H1 (cell line): ENCODE data around the gene PIP5K1B. TPM values are rescaled to one million over a fixed set of nuclear protein-coding genes. Genes with fewer than 3 reads are reported as not detected.

Source experiments
- CREB1 ChIP-seq: IDR thresholded peaks from 2 replicates; pipeline ENCODE4 v1.6.1; 2012; ENCODE audit warnings: inconsistent platforms
- EZH2 ChIP-seq: fragments of 200-600 bp; sonication (generic); IDR thresholded peaks from 2 replicates; pipeline ENCODE4 v1.7.1; 2012; ENCODE audit warnings: low read depth, mild to moderate bottlenecking, moderate library complexity, low read length, inconsistent platforms; ENCODE audit not compliant: severe bottlenecking
- KDM5A ChIP-seq: fragments of 200-600 bp; IDR thresholded peaks from 2 replicates; pipeline ENCODE4 v1.7.1; 2012; ENCODE audit warnings: mild to moderate bottlenecking, low read length, inconsistent platforms, mixed read lengths
- polyA plus RNA-seq, 7 experiments: library from polyadenylated mRNA; depleted of rRNA in 3 of 7; stranded (reverse) in 5 of 7; unstranded in 2 of 7; fragments of >200 nt in 5 of 7; fragments of 200-250 nt in 2 of 7; gene quantifications; 1 replicate in 5 of 7; 2 replicates in 1 of 7; 4 replicates in 1 of 7; pipeline versions ENCODE4 v1.2.1 to v1.2.3, GENCODE V29; 2011 to 2013; ENCODE audit warnings: missing spikeins in 2 of 7, mixed read lengths in 2 of 7
- total RNA-seq: library from RNA; stranded (reverse); fragmentation: NEBNext Ultra II Directional; extraction: Animal tissue kit (Norgen Biotek cat#: 25700); gene quantifications from 2 replicates; pipeline ENCODE4 v1.2.1, GENCODE V29; 2021

The PIP5K1B gene
- total and polyA plus RNA-seq, 2 of the 8 experiments (the other 6 are each of a cell fraction or from before 2014, with no cell fraction given) = 4.7 to 7.7 TPM

DNA sequence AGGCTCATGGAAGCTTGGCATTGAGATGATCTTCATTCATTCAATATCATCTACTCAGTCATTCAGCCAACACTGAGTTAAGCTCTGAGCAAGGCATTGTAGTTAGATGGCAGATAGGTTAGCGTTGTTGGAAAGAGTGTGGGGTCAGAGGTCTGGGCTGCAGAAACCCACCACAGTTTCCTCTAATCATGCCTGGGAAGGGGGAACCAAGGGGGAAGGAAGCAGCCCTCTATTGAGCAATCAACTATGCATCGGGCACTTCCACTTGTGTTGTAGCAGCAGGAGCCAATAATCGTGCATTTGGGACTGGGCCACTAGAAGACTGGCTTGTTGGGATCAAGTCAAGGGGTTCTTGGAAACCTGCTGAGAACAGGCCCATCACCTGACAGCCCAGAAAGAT is 139.1 kb downstream of the PIP5K1B start (continued):
- TF ChIP-seq EZH2 = no peak
- TF ChIP-seq KDM5A = no peak
- no peak for TF ChIP-seq CREB1
